Ishikawa (cell line): ENCODE results near the gene HOATZ.
A peak's percentile ranks its signal among the peaks of the same experiment; 100 is the strongest.

ENCODE experiments used
- CEBPB ChIP-seq: IDR thresholded peaks from 2 replicates; pipeline ENCODE4 v1.6.1; 2012
- CREB1 ChIP-seq: IDR thresholded peaks from 2 replicates; pipeline ENCODE4 v1.6.1; 2012; ENCODE audit warnings: low read depth
- EGR1 ChIP-seq: IDR thresholded peaks from 2 replicates; pipeline ENCODE4 v1.6.1; 2012
- EP300 ChIP-seq: IDR thresholded peaks from 2 replicates; pipeline ENCODE4 v1.6.1; 2012; ENCODE audit warnings: borderline replicate concordance
- FOXM1 ChIP-seq: IDR thresholded peaks from 2 replicates; pipeline ENCODE4 v1.6.1; 2012; ENCODE audit warnings: low read depth, borderline replicate concordance
- NFIC ChIP-seq: IDR thresholded peaks from 2 replicates; pipeline ENCODE4 v1.6.1; 2012
- RAD21 ChIP-seq: IDR thresholded peaks from 2 replicates; pipeline ENCODE4 v1.6.1; 2012; ENCODE audit warnings: low read depth
- TAF1 ChIP-seq: IDR thresholded peaks from 2 replicates; pipeline ENCODE4 v1.6.1; 2012; ENCODE audit warnings: low read depth, mild to moderate bottlenecking
- TCF12 ChIP-seq: IDR thresholded peaks from 2 replicates; pipeline ENCODE4 v1.6.1; 2012; ENCODE audit warnings: low read depth
- TEAD4 ChIP-seq: IDR thresholded peaks from 2 replicates; pipeline ENCODE4 v1.6.1; 2012
- YY1 ChIP-seq: IDR thresholded peaks from 2 replicates; pipeline ENCODE4 v1.6.1; 2012; ENCODE audit warnings: low read depth
- ZBTB7A ChIP-seq: IDR thresholded peaks from 2 replicates; pipeline ENCODE4 v1.6.1; 2012; ENCODE audit warnings: low read depth
- TF ChIP-seq, protein P1 (sequence below): IDR thresholded peaks from 2 replicates; pipeline ENCODE4 v1.6.1; 2012
- TF ChIP-seq, protein P2 (sequence below): IDR thresholded peaks from 2 replicates; pipeline ENCODE4 v1.6.1; 2012
- TF ChIP-seq, protein P3 (sequence below): IDR thresholded peaks from 2 replicates; pipeline ENCODE4 v1.6.1; 2012; ENCODE audit warnings: low read depth, mild to moderate bottlenecking

The HOATZ gene

DNA sequence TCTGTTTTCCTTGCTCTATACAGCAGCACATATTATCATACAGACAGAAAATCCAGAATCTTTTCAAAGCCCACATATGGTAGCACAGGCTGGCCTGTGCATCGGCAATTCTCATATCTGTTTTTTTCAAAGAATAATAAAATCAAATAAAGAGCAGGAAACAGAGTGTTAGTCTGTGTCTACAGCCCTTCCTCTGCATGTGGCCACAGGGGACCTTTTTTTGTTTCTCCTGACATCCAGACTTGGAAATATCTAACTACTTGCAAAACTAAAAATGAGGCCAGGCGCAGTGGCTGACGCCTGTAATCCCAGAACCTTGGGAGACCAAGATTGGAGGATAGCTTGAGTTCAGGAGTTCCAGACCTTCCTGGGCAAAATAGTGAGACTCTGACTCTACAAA, 46.2 kb downstream of the HOATZ start:
- no peak for TF ChIP-seq FOXM1
- TF ChIP-seq YY1 = no peak
- no peak for TF ChIP-seq RAD21
- no peak for TF ChIP-seq EP300
- no peak for TF ChIP-seq TCF12
- TF ChIP-seq ZBTB7A = no peak
- no peak for TF ChIP-seq TAF1
- no peak for TF ChIP-seq TEAD4
- TF ChIP-seq, protein P1, sequence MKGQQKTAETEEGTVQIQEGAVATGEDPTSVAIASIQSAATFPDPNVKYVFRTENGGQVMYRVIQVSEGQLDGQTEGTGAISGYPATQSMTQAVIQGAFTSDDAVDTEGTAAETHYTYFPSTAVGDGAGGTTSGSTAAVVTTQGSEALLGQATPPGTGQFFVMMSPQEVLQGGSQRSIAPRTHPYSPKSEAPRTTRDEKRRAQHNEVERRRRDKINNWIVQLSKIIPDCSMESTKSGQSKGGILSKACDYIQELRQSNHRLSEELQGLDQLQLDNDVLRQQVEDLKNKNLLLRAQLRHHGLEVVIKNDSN = no peak
- no peak for TF ChIP-seq NFIC
- TF ChIP-seq, protein P2, sequence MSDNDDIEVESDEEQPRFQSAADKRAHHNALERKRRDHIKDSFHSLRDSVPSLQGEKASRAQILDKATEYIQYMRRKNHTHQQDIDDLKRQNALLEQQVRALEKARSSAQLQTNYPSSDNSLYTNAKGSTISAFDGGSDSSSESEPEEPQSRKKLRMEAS = no peak
- TF ChIP-seq CEBPB = no peak
- TF ChIP-seq EGR1 = no peak
- TF ChIP-seq CREB1 = no peak
- TF ChIP-seq, protein P3, sequence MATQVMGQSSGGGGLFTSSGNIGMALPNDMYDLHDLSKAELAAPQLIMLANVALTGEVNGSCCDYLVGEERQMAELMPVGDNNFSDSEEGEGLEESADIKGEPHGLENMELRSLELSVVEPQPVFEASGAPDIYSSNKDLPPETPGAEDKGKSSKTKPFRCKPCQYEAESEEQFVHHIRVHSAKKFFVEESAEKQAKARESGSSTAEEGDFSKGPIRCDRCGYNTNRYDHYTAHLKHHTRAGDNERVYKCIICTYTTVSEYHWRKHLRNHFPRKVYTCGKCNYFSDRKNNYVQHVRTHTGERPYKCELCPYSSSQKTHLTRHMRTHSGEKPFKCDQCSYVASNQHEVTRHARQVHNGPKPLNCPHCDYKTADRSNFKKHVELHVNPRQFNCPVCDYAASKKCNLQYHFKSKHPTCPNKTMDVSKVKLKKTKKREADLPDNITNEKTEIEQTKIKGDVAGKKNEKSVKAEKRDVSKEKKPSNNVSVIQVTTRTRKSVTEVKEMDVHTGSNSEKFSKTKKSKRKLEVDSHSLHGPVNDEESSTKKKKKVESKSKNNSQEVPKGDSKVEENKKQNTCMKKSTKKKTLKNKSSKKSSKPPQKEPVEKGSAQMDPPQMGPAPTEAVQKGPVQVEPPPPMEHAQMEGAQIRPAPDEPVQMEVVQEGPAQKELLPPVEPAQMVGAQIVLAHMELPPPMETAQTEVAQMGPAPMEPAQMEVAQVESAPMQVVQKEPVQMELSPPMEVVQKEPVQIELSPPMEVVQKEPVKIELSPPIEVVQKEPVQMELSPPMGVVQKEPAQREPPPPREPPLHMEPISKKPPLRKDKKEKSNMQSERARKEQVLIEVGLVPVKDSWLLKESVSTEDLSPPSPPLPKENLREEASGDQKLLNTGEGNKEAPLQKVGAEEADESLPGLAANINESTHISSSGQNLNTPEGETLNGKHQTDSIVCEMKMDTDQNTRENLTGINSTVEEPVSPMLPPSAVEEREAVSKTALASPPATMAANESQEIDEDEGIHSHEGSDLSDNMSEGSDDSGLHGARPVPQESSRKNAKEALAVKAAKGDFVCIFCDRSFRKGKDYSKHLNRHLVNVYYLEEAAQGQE = no peak

DNA sequence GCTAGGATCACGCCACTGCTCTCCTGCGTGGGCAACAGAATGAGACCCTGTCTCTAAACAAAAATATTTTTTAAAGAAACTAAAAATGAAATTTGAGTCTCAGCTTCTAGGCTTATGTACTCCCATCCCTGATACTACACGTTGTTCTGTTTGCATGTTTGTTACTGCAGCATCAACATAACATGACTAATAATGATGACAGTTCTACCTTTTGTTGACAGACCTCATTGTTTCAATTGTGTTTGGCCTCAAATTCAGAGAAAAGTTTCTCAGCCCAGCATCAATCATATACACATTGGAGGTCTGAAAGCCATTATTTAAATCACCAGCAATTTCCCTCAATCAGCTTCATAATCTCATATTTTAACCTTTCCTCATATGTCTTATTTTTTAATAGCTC, 46.7 kb downstream of the HOATZ start:
- TF ChIP-seq TAF1 (no peak), EGR1 (no peak), CEBPB (no peak), NFIC (no peak), ZBTB7A (no peak), EP300 (no peak), TEAD4 (no peak), YY1 (no peak)
- TF ChIP-seq, protein P1 = no peak

DNA sequence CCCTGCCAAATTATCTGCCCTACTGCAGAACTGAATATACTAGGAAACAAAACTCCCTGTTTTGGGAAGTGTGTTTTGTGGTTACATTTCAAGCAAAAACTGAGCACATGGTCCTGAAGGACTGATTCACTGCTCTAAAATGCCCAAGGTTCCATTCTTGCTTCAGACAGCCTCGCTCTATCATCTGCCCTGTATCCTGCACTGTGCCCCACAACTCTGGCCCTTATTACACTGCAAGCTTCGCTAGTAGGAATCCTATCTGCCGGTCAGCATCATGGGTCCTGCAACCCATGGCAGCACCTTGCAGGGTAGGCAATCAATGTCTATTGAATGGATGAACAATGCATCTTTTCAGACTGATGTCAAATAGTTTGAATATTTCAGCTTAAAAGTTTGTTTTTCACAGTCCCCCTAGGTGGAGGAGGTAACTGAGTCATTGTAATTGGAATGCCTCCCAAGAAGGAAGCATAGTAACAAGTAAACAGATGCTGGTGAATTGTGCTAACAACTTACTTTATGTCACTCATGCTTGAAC, 47.3 kb downstream of the HOATZ start:
- TF ChIP-seq TEAD4 (no peak), EP300 (no peak), EGR1 (no peak), CREB1 (no peak)

DNA sequence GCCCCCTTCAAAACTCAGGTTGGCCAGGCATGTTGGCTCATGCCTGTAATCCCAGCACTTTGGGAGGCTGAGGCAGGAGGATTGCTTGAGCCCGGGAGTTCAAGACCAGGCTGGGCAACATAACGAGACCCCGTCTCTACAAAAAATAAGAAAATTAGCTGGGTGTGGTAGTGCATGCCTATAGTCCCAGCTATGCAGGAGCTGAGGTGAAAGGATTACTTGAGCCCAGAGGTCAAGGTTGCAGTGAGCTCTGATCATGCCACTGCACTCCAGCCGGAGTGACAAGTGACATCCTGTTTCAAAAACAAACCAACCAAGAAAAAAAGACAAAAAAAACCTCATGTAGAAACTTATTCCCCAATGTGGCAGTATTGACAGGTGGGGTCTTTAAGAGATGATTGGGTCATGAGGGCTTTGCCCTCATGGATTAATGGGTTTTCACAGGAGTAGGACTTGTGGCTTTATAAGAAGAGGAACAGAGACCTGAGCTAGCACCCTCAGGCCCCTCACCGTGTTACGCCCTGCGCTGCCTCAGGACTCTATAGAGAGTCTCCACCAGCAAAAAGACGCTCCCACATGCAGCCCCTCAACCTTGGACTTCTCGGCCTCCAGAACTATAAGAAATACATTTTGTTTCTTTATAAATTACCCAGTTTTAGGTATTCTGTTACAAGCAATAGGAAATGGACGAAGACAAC, 48.3 kb downstream of the HOATZ start:
- TF ChIP-seq, protein P3 = no peak
- TF ChIP-seq, protein P2 = no peak
- TF ChIP-seq CEBPB = no peak
- TF ChIP-seq RAD21 = no peak
- TF ChIP-seq FOXM1 = no peak
- no peak for TF ChIP-seq TEAD4
- TF ChIP-seq NFIC = no peak
- no peak for TF ChIP-seq EGR1
- no peak for TF ChIP-seq YY1
- no peak for TF ChIP-seq TCF12
- TF ChIP-seq ZBTB7A = no peak
- no peak for TF ChIP-seq TAF1
- no peak for TF ChIP-seq CREB1
- no peak for TF ChIP-seq EP300
- TF ChIP-seq, protein P1 = no peak

DNA sequence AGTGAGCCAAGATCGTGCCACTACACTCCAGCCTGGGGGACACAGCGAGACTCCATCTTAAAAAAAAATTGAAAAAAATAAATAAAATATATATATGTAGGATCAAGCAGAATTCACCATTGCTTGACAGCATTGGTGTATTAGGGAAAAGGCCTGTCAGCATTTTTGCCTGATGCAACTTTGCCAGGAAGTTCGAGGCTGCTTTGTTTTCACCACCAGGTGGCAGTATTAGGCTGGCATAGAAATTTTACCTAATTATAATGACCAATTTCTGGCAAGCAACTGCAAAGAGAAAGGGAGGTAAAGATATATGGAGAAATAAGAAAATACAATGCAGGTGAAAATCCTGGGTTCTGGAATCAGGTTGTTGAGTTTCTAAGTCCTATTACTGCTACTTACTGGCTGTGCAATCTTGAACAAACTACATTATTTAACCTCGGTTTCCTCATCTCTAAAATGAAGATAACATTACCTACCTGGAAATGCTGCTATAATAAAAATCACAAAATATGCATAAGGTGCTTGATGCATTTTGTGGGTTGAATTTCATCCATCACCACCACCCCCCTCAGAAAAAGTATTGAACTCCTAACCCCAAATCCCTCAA, 50.6 kb downstream of the HOATZ start:
- peak; percentile 82 for TF ChIP-seq RAD21
- no peak for TF ChIP-seq ZBTB7A
- 0 out of 2 replicates have a peak, but pooled peaks have one; percentile 15 for TF ChIP-seq CEBPB
- TF ChIP-seq, protein P3 = no peak
